HL-60 (cell line): Measurements from ENCODE around the gene ELP4.

ENCODE experiments used
- DNase-seq, 2 experiments: peaks; one replicate each; pipeline ENCODE4 v3.0.0-alpha.2; 2010 to 2020; ENCODE audit warnings: low read depth in 1 of 2, low spot score in 1 of 2
- H3K27ac ChIP-seq: fragments of 250-450 bp; sonication (Bioruptor Pico); replicated peaks from 2 replicates; pipeline ENCODE4 v1.5.1; 2020; ENCODE audit warnings: mild to moderate bottlenecking, moderate library complexity
- H3K27me3 ChIP-seq: fragments of 250-450 bp; sonication (Bioruptor Pico); 2 replicates; pipeline ENCODE4 v1.5.1; 2021; ENCODE audit warnings: mild to moderate bottlenecking, moderate library complexity; ENCODE audit not compliant: insufficient read depth, poor library complexity, severe bottlenecking
- H3K4me3 ChIP-seq: replicated peaks from 2 replicates; pipeline ENCODE4 v1.5.1; 2011; ENCODE audit warnings: mild to moderate bottlenecking, control low read depth, low read length; ENCODE audit not compliant: insufficient read depth
- GABPA ChIP-seq: IDR thresholded peaks from 2 replicates; pipeline ENCODE4 v1.6.1; 2012; ENCODE audit warnings: low read depth
- POLR2AphosphoS5 ChIP-seq: IDR thresholded peaks from 2 replicates; pipeline ENCODE4 v1.6.1; 2012; ENCODE audit warnings: low read depth
- SPI1 ChIP-seq: IDR thresholded peaks from 2 replicates; pipeline ENCODE4 v1.6.1; 2012; ENCODE audit warnings: low read depth, mild to moderate bottlenecking, borderline replicate concordance
- TF ChIP-seq, protein P1 (sequence below): IDR thresholded peaks from 2 replicates; pipeline ENCODE4 v1.6.1; 2012; ENCODE audit warnings: low read depth; ENCODE audit not compliant: insufficient replicate concordance
- TF ChIP-seq, protein P2 (sequence below): IDR thresholded peaks from one replicate; pipeline ENCODE4 v1.5.1; 2011; ENCODE audit warnings: low read length, control low read depth, inconsistent platforms; ENCODE audit not compliant: insufficient read depth

Gene ELP4

DNA sequence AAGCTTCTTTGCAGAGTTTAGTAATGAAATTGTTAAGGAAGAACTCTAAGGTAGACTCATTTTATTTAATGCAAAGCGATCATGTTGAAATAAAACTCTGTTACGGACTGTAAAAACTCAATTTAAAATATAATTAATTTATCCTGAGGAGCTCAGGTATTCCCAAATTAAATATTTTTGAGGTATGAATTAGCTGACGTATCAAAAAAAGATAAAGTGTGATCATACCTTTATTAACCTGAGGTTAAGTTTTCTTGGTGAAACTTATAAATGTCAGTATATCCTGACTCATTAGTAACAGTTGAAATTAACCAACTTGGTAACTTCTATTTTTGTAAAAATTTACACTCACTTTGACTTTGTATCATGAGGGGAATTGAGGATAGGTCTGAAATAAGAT lies 171.2 kb downstream of the ELP4 start:
- Histone ChIP-seq H3K27me3 (no peaks in the 10 kb centered on the region), H3K4me3 (no peak overlapping the region), H3K27ac (no peak overlapping the region)
- no peak for DNase-seq
- TF ChIP-seq, protein P1, sequence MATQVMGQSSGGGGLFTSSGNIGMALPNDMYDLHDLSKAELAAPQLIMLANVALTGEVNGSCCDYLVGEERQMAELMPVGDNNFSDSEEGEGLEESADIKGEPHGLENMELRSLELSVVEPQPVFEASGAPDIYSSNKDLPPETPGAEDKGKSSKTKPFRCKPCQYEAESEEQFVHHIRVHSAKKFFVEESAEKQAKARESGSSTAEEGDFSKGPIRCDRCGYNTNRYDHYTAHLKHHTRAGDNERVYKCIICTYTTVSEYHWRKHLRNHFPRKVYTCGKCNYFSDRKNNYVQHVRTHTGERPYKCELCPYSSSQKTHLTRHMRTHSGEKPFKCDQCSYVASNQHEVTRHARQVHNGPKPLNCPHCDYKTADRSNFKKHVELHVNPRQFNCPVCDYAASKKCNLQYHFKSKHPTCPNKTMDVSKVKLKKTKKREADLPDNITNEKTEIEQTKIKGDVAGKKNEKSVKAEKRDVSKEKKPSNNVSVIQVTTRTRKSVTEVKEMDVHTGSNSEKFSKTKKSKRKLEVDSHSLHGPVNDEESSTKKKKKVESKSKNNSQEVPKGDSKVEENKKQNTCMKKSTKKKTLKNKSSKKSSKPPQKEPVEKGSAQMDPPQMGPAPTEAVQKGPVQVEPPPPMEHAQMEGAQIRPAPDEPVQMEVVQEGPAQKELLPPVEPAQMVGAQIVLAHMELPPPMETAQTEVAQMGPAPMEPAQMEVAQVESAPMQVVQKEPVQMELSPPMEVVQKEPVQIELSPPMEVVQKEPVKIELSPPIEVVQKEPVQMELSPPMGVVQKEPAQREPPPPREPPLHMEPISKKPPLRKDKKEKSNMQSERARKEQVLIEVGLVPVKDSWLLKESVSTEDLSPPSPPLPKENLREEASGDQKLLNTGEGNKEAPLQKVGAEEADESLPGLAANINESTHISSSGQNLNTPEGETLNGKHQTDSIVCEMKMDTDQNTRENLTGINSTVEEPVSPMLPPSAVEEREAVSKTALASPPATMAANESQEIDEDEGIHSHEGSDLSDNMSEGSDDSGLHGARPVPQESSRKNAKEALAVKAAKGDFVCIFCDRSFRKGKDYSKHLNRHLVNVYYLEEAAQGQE = no peak

DNA sequence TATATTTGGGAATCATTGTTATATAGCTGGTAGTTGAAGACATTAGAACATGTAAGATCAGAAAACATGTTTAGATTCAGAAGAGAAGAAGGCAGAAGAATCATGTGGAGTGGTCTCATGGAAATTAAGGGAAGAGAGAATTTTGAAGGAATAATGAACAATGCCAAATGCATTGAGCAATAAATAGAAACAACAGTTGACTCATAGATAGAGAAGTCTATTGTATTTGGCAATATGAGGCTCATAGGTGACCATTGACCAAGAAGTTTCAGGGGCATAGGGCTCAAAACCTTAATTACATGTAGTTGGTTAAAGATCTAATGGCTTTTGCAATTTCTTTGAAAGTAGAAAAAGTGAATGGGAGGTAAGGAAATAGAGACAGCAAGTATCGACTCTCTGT lies 177.7 kb downstream of the ELP4 start:
- DNase-seq = no peak
- Histone ChIP-seq H3K27me3 (no peaks in the 10 kb centered on the region), H3K27ac (no peak overlapping the region), H3K4me3 (no peak overlapping the region)
- no peak for TF ChIP-seq SPI1
- no peak for TF ChIP-seq GABPA
- TF ChIP-seq, protein P1 = no peak
- TF ChIP-seq, protein P2, sequence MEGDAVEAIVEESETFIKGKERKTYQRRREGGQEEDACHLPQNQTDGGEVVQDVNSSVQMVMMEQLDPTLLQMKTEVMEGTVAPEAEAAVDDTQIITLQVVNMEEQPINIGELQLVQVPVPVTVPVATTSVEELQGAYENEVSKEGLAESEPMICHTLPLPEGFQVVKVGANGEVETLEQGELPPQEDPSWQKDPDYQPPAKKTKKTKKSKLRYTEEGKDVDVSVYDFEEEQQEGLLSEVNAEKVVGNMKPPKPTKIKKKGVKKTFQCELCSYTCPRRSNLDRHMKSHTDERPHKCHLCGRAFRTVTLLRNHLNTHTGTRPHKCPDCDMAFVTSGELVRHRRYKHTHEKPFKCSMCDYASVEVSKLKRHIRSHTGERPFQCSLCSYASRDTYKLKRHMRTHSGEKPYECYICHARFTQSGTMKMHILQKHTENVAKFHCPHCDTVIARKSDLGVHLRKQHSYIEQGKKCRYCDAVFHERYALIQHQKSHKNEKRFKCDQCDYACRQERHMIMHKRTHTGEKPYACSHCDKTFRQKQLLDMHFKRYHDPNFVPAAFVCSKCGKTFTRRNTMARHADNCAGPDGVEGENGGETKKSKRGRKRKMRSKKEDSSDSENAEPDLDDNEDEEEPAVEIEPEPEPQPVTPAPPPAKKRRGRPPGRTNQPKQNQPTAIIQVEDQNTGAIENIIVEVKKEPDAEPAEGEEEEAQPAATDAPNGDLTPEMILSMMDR = no peak
- no peak for TF ChIP-seq POLR2AphosphoS5

DNA sequence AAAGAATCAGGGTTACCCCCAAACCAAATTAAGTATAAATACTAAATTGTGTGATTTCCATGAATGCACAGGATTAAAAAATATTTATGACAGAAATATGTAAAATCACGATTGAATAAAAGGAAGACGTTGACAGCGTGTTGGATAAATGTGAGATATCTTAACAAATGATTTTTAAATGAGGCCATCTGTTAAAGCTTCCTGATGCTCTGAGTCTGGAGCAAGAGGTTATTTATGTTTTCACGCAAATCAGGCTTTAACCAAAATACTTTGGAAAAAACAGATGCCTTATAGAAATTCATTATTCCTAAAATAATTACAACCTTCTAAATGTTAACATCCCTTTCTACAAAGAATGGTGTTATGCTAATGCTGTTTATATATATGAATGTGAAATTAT lies 178.3 kb downstream of the ELP4 start:
- Histone ChIP-seq H3K4me3 (no peak overlapping the region), H3K27ac (no peak overlapping the region), H3K27me3 (no peaks in the 10 kb centered on the region)
- TF ChIP-seq, protein P1 = no peak
- TF ChIP-seq GABPA (no peak), SPI1 (no peak), POLR2AphosphoS5 (no peak)
- TF ChIP-seq, protein P2 = no peak
- DNase-seq = no peak

DNA sequence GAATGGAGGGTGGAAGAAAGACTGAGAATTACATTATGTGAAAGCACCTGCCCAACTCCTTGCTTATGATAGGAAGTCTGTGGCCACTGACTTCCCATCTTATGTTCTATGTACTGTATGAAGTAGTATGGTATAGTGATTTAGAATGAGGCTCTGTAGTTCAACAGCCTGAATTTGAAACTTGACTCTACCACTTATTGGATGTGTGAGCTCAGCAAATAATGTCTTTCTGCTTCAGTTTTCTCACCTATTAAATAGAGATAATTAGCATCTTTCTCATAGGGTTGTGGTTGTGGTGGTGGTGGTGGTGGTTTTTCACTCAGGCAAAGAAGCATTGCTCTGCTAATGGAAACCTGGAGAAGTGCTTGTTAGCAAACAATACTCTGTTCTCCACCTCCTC lies 180.0 kb downstream of the ELP4 start:
- TF ChIP-seq, protein P1 = no peak
- TF ChIP-seq, protein P2 = no peak
- no peak for TF ChIP-seq POLR2AphosphoS5
- no peak for TF ChIP-seq SPI1
- no peak for TF ChIP-seq GABPA
- Histone ChIP-seq H3K4me3 (no peak overlapping the region), H3K27me3 (no peaks in the 10 kb centered on the region), H3K27ac (no peak overlapping the region)
- no peak for DNase-seq
